RCC 7860 (cell line): ENCODE data around the gene HIVEP3.
A peak's percentile ranks its signal among the peaks of the same experiment; 100 is the strongest.
"Not testable (repeated sequence)": the region's sequence is repeated elsewhere in the genome, so short reads cannot be mapped to it uniquely, and the experiment has no call there.

Source experiments
- DNase-seq: peaks from one replicate; pipeline ENCODE4 v3.0.0-alpha.2; 2015; ENCODE audit warnings: low spot score
- FAIRE-seq: peaks from 2 replicates; lab custom pipeline; 2012; peaks lifted over from hg19 to GRCh38; lab: Jason Lieb, UNC

HIVEP3 gene

DNA sequence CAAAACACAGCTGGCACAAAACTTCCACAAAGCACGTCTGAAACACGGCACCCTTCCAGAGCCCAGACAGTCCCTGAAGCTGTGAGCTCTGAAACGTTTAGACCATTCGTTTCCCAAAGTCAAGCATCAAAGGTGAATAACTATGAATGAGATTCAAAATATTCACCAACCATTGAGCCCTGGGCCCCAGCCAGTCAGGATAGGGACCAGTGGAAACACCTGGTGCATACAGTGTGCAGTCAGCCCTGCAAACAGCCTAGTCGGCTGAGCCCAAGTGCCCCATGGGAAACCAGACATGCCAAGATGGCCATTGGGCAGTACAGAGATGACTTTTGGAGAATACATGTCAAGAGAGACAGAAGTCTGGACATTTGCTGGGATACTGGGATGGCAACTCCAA lies 343.9 kb downstream of the HIVEP3 start:
- DNase-seq (no peak), FAIRE-seq (no peak)

DNA sequence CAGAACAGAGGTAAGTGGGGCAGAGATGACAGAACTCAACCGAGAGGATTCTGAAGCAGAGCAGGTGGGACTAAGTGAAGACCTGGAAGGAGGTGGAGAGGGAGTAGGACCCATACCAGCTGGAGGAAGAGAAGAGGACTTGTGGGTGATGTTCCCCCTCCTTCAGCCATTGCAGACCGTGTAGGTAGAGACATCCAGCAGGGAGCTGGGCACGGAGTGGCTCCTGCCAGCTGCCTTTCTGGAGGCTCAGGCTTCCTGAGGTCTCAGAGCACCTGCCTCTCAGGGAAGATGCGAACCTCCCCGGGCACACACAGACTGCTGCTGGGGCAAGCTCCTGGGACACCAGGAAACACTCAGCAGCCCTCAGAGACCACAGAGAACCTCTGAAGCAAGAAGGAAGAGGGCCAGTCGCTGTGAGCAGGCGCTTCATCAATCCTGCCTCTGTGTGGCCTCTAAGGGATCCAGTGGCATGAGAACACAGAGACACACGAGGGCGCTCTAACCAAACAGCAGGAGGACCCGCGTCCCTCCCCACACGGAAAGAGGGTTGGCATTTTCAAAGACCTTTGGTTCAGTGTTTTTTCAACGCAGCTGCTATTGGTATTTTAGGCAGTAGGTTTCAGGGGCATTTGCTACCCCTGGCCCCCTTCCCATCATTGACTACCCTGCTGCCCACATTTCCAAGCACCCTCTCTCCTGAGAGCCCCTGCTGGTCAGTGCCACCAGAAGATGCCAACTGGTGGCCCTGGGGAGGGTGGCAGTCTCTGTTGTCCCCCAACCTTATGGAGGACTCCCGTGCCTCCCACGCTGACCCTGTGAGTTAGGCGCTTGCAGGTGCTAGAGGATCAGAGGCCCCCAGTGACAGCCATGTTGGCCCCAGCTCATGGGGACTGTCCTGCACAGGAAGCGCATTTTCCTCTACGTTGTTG lies 344.7 kb downstream of the HIVEP3 start:
- DNase-seq = peak; percentile 62
- no peak for FAIRE-seq

DNA sequence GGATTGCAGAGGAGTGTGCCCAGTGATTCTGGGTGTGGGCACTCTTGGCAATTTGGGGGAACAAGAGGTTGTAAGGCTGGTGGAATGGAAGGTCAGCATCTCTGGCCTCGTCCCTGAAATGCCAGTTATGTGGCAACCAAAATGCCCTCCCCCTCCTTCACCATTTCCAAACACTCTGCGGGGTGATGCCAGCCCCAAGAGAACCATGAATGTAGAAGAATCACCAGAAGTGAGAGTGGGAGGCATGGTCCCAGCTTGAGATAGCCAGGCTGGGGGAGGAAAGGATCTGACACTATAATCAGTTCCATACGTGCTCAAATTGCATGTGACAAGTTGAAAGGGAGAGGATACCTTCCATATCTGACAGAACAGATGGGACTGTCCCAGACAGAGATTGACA lies 345.5 kb downstream of the HIVEP3 start:
- no peak for DNase-seq
- FAIRE-seq = no peak

DNA sequence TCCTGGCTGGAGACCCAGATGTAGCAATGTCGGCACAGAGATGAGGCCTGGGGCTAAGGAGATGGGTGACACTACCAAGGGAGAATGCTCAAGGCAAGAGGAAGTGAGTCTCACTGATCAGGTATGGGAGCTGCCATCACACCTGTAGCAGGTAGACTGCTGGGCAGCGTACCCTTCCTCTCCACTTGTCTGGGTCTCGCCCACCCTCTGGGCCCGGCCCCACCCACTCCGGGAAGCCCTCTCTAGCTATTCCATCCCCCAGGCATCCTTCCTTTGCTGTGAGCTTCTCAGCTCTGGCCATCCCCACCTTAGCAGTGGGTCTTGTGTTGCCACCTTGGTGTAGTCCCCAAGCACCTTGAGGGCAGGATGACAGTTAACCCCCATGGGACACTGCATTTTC lies 346.5 kb downstream of the HIVEP3 start:
- FAIRE-seq = no peak
- DNase-seq = no peak

DNA sequence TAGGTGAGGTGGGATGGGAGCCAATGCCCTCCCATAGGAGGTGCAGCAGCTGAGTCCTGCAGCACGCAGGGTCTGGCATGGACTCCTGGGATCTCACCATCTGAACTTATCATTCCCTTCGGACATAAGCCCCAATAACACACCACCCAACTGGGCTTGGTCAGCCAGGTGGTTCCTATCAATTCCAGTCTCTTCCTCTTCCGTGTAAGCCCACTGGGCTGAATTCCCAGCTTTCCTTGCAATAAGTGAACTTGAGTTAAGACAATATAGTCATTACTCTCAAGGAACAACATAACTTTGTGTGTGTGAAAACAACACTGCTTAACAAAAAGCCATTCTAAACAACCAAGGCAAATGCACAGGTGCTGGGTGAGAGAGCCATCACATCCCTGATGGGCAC lies 347.7 kb downstream of the HIVEP3 start:
- FAIRE-seq (no peak), DNase-seq (no peak)

DNA sequence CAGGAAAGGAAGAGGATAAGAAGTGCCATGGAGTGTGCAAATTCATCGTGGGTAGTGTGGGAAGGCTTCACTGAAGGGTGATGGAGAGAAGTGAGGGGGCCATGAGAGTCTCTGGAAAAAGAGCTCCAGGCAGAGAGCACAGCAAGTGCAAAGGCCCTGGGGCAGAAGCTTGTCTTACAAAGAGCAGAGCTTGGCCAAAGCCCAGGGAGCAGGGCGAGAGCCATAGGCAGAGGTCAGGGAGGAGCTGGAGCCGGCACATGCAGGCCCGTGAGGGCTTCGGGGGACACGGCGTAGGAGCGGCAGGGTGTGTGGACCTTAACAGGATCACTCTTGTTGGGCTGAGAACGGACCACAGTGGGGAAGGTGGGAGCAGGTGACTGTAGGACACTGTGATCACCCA lies 350.5 kb downstream of the HIVEP3 start:
- DNase-seq (no peak), FAIRE-seq (no peak)

DNA sequence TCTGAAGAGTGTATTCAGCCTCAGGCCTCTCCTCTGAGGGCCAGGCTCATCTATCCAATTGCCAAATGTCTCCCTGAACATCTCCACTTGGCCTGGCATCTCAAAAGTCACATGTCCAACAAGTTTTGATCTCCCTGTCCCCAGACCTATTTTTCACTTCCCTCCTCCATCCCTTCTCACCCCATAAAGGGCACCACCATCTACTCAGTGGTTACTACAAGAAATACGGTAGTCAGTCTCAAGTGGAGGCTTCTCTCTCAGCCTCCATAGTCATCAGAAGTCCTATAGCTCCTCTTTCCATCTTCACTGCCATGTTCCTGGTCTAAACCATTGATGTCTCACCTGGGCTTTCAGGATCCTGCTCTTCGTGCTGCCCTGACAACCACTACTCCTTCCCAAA lies 351.8 kb downstream of the HIVEP3 start:
- no peak for DNase-seq
- FAIRE-seq = no peak

DNA sequence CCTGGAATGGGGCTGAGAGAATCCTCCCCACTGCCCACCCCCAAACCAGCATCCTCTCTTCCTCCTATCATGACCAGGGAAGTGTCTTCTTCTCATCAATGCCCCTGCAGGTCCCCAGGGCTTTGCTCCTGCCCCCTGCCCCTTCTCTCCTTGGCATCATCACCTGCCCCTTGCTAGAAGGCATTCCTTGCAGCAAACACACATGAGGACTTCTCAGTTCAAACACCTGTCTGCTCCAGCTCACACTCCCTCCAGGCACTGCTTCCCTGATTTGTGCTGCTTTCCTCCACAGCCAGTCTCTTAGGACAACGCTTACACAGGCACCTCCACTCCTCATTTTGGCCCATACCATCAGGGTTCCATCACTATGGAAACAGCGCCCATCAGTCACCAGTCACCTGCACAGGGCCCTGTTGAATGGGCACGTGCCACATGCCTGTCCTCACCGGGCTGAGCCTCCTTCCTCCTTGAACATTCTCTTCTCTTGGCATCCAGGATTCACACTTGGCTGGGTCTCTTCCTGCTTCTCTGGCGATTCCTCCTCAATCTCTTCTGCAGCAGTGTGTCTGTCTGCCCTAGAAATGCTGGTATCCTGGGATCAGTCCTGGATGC lies 352.3 kb downstream of the HIVEP3 start:
- FAIRE-seq (no peak), DNase-seq (no peak)

DNA sequence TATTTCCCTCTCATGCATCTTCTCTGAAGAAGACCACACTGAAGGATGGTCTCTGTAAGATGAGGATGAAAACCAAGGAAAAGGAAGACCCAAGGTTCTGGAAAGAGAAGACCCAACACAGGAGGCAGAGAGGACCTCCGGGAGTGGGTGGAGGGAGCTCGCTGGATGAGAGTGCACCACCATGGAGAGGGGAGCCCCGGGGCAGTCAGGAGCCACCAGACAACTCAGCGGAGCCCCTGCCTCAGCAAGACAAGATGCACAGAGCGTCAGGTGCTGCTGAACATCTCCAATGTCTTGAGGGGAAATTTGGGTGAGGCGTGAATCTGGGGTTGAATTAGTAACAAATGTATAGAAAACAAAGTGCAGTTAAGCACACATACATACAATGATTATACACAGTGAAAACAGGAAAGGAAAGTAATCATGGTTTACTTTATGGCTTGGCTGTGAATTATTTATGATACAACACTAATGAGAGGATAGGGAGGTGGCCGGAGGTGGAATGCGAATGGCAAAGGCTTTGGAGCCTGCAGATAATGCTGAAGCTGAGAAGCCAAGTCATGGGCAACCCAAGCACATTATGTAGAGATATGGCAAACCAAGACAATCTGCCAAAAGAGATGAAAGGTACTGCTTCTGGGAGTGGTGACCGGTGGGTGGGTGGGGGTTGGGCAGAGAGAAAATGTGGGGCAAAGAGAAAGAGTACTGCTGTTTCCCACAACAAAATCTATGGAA lies 353.8 kb downstream of the HIVEP3 start:
- FAIRE-seq (no peak), DNase-seq (no peak)

DNA sequence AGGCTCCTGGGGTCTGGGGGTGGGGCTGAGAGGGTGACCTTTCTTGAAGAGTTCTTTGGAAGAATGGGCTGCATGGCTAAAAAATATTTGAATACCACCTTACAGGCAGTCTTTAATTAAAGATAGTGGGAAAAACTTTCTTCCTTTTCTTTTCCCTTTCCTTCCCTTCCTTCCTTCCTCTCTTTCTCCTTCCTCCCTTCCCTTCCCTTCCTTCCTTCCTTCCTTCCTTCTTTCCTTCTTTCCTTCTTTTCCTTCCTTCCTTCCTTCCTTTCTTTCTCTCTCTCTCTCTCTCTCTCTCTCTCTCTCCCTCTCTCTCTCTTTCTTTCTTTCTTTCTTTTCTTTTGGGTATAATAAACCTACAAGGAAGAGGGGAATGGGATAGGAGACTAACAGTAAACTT lies 356.4 kb downstream of the HIVEP3 start:
- no peak for DNase-seq
- no peak for FAIRE-seq

DNA sequence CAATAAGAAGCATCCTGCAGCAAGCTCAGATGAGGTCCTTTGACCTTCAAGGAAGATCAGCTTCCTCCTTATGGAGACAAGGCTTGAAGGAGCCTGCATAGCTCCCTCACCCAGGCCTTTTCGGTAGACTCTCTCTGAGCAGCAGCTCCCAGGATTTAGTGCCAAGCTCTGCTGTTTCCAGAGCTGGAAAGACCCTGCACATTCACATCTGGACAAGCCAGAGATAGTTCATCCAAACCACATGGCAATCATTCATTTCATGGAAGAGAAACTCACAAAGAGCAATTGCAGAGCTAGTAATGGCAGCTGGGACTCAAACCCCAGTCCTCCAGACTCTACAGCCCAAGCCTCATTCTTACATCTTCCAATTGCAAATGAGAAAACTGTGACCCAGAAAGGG lies 357.8 kb downstream of the HIVEP3 start:
- DNase-seq (no peak), FAIRE-seq (no peak)

DNA sequence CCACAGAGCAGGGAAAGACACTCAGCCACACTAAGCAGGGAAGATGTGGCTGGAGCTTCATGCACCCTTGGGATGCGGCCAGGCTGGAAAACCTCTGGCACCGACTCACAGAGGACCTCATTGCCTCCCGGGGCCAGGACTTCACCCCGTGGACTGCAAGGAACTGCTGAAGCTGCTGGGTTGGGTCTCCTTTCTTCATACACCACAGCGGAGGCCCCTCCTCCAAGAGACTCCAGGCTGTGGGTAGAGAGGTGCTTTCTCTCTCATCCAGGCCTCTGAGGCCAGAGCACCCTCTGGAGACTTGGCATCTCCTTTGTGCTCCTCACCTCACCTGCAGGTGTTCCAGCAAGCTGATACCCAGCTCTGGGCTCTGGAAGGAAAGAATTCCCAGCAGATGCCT lies 358.2 kb downstream of the HIVEP3 start:
- no peak for DNase-seq
- no peak for FAIRE-seq

DNA sequence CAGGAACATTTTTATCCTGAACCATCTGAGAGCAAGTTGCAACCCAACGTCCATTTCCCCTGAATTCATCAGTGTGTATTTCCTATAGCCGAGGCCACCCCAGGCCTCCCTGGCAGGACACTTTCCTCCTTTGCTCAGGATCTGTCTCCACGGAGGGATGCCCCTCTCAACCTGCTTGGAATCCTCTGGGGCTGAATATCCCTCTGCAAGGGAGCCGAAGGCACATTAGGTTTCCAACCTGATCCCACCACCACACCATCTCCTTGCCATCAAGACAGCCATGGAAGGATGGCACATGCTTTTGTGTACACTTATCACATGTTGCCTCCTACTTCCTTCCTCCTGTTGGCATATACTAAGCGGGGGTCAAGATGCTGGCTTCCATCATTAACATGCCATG lies 359.4 kb downstream of the HIVEP3 start:
- FAIRE-seq (no peak), DNase-seq (no peak)

DNA sequence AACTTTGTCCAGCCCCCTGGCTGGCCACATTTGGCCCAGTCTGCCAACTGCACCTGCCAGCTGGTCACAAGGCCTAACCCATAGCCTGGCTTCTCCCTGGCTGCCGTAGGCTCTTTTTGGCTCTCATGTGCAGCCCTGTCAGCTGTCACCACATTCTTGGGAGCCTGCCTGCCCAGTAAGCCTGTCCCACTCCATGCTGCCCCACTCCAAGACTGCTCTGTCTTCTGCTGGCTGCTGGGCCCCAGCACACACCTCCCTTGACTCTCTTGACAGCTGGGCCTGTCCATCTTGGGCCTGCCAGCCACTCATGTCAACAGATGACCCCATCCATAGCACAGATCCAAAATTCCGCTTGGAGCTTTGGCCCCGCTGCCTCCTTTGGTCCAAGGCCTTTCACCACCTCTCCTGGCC lies 360.0 kb downstream of the HIVEP3 start:
- no peak for DNase-seq
- no peak for FAIRE-seq

DNA sequence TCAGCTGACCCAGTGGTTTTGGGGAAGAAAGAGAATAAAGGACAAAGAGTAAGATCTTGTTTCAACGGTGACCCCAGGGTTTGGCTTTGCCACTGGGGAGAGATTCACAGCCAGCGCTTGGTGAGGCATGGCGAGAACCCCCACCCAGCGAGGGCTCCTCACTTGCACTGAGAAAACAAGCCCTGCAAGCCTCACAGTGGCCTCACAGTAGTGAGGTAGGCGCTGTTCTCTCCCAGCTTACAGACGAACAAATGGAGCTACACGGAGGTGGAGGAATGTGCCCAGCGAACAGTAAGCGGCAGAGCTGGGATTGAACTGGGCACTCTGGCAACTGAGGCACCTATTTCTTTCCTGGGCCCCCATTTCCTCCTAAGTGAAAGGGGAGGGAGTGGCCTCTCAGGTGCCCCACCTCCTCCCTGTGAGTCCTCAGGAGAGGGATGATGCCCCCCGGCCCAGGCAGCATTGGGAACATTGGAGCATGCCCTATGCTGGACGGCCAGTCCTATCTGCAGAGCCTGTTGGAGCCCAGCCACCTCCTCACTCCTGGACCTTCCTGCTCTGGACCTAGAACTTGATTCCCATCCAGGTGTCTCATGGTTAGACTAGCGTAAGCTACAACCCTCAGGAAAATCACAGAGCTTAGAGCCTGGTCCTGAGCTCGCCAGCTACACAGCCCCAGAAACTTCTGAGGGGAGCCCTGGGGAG lies 360.8 kb downstream of the HIVEP3 start:
- FAIRE-seq = no peak
- no peak for DNase-seq

DNA sequence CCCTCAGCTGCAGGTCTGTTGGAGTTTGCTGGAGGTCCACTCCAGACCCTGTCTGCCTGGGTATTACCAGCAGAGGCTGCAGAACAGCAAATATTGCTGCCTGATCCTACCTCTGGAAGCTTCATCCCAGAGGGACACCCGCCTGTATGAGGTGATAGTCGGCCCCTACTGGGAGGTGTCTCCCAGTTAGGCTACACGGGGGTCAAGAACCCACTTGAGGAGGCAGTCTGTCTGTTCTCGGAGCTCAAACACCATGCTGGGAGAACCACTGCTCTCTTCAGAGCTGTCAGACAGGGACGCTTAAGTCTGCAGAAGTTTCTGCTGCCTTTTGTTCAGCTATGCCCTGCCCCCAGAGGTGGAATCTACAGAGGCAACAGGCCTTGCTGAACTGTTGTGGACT lies 364.0 kb downstream of the HIVEP3 start:
- FAIRE-seq, DNase-seq: not testable (repeated sequence)

DNA sequence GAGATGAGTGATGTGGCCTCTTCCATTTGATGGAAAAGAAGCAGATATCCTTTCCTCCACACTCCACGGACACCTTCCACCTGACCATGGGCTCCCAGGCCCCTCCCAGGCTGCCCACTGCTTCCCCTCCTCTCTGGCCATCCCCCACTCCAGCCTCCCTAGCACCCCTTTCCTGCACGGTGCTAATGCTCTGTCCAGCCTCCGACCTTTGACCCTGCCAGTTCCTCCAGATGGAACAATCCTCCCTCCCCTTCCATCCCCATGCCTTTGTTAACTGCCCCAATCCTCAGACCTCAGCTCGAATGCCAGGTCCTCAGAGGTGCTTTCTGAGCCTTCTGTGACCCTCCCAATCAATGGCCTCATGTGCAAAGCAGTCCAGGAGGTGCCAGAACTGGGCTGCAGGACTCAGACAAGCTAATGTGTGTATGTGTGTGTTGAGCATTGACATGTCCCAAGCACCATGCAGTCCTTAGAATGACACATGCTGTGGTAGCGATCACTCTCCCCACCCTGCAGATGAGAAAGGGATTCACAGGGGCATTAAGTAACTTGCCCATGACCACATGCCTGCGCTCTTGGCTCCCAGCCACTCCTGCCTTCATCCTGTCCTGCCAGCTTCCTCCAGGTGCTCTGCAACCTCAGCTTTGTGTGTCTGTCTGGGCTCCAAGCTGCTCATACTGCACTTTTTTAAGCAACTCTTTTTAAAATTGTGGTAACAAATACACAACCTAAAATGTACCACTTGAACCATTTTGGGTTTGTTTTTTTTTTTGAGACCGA lies 370.8 kb downstream of the HIVEP3 start:
- FAIRE-seq = no peak
- DNase-seq = no peak

DNA sequence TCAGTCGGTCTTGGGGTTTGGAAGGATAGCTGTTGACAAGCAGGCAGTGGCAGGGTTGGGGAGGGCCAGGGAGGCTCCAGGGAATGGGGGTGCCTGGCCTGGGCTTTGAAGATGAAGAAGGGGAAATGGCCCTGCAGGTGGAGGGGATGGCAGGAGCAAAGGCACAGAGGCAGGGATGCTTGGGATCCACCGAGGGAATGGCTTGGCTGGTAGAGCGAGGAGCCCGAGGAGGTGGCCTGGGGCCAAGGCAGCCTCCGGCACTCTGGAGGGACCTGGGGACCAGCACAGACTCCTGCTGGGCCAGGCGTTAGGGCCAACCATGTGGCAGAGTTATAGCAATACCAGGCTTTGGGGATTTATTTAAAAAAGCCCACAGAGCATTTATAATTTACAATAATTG lies 371.4 kb downstream of the HIVEP3 start:
- FAIRE-seq = no peak

DNA sequence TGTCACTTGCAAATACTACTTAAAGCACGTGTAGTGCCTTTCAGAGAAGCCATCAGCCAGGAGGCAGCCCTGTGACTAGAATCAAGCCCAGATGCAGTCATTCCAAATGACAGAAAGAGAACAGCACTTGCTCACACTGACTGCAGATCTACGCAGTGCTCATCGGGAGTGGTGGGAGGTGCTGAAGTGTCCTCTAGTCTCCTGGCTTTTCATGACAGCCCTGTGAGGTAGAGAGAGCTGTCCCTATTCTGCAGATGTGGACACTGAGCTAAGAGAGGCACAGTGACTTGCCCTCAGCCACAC lies 371.9 kb downstream of the HIVEP3 start:
- FAIRE-seq = no peak
- no peak for DNase-seq

More for the DNA sequence above, 371.4 kb downstream of the HIVEP3 start:
- DNase-seq = no peak

DNA sequence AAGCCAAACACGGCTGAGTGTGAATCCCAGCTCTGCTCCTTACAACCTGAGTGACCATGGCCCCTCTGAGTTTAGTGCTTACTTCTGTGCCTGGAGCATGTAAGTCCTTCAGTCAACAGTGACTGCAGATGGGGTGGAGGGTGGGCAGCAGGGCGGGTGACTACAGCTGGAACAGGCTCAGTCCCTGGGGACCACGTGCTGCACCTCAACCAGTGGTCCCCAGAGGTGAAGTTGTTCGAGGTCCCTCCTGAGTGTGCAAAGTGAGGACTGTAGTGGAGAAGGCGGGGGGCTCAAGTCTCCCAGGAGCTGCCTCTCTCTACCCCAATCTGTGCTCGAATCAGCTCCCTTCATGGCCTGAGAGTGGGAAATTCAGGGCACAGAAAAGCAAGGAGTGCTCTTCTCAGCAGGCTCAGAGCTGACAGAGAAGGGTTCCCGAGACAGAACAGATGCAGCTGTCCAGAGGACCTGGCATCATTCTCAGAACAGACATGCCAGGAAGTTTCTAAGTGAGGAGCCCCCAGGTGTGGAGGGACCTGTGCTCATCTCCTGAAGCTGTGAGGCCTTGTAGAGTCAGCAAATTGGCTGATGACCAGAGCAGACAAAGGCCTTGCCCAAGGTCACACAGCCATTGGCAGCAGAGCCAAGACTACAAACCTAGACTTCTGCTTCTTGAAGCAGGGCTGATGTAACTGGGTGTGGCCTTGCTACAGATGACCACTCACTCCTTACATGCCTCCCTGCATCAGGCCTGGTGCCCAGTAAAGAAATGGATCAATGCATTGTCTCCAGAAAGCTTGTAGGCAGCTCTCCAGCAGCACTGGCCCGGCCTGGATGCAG lies 372.5 kb downstream of the HIVEP3 start:
- no peak for DNase-seq
- FAIRE-seq = no peak
